Ramos (cell line): ENCODE data around the gene SNX27.

Source experiments
- in situ Hi-C: fragments of 300-500 bp; cut with MboI; formaldehyde crosslinking; loops from one replicate; pipeline ENCODE4 v1.14.3; 2022; ENCODE audit warnings: low sequenced_read_pairs; ENCODE audit not compliant: unreplicated experiment

The SNX27 gene

DNA sequence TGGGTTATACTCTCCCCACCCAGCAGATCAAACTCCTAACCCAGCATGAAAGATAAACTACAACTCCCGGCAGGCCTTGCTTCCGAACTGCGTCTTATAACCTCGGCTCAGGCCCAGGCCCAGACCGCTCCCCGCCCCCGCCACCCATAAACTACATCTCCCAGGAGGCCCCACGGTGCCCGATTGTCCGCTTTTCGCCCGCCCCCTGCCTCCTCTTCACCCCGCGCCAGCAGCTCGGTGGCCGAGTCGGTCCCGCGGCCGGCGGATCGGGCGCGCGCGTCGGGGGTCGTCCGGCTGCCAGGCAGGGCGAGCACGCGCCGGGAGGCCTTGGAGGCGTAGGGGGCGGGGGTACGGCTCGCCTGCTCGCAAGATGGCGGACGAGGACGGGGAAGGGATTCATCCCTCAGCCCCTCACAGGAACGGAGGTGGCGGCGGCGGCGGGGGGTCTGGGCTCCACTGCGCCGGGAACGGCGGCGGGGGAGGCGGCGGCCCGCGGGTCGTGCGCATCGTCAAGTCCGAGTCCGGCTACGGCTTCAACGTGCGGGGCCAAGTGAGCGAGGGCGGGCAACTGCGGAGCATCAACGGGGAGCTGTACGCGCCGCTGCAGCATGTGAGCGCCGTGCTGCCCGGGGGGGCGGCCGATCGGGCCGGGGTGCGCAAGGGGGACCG, at the start of gene SNX27:
TSS of gene SNX27 (plus strand) at position 219 of the 669 bp plus-strand sequence. CDS start at position 371, 152 bp downstream.
- in situ Hi-C loops, result no loop called here

GRCh38 chr1:151562661-151563060, 49.2 kb upstream of the SNX27 start:
- in situ Hi-C loops, result no loop called here

DNA sequence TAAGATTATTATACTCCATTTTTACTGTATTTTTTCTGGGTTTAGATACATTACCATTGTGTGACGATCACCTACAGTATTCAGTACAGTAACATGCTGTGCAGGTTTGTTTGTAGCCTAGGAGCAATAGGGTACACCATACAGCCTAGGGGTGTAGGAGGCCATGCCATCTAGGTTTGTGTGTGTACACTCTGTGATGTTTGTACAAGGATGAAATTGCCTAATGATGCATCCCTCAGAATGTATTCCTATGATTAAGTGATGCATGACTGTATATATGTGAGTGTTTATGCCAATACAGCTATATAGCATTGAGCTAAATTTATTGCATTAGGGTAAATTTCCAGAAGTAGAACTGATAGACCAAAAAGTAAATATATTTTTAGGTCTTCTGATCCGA, 48.5 kb upstream of the SNX27 start:
- in situ Hi-C loops, result no loop called here

- in situ Hi-C loops, result no loop called here
Measured at GRCh38 chr1:151565502-151566189, 46.2 kb upstream of the SNX27 start.

DNA sequence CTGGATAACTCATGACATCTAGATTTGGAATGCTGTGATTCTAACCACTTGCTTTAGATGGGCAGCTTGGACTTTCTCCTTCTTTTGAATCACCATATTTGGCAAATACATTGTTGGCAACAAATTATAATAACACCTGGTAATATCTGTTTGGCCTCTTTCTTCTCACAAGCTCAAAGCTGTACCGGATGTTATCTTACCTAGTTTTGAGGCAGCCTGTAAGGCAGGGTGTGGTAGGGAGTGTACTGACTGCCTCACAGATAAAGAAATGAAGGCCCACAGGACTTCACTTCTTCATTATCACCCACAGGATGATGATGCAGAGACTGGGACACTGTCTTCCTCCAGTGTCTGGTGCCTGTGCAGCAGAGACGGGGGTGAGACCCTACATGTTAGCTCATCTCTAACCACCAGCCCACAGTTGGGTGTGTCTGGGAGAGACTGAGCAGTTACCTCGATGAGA, 43.2 kb upstream of the SNX27 start:
- in situ Hi-C loops, result no loop called here

DNA sequence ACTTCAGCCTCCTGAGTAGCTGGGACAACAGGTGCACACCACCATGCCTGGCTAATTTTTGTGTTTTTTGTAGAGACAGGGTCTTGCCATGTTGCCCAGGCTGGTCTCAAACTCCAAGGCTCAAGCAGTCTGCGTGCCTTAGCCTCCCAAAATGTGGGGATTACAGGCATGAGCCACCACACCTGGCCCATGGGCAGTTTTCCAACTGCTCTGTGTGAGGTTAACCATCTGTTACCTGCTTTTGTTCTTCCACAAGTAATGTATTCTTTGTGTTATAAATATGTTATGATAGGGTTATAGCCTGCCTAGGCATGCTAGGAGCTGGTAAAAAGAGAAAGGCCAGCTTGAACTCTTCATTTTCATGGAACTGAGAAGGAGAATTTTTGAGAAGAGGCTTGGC, 41.0 kb upstream of the SNX27 start:
- in situ Hi-C loops, result no loop called here

GRCh38 chr1:151574575-151575529, 37.0 kb upstream of the SNX27 start:
- in situ Hi-C loops, result no loop called here

GRCh38 chr1:151577173-151577572, 34.7 kb upstream of the SNX27 start:
- in situ Hi-C loops, result no loop called here

DNA sequence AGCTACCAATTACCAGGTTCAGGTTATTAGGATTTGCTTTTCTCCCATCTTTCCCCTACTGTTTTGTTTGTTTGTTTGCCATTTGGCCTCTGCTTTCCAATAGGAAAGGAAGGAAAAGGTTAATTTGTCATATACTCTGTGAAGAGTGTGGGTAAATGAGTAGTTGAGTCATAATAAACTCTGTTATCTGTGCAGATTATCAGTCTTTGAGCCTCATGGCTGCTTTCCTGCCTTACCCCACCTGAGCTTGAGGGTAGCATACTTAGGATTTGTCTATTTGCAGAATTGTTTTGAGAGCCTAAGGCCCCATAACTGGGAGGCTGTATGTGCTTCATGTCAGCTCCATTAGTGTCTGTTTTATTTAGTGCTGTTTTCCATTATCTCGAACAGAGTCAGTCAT, 32.9 kb upstream of the SNX27 start:
- in situ Hi-C loops, result no loop called here

DNA sequence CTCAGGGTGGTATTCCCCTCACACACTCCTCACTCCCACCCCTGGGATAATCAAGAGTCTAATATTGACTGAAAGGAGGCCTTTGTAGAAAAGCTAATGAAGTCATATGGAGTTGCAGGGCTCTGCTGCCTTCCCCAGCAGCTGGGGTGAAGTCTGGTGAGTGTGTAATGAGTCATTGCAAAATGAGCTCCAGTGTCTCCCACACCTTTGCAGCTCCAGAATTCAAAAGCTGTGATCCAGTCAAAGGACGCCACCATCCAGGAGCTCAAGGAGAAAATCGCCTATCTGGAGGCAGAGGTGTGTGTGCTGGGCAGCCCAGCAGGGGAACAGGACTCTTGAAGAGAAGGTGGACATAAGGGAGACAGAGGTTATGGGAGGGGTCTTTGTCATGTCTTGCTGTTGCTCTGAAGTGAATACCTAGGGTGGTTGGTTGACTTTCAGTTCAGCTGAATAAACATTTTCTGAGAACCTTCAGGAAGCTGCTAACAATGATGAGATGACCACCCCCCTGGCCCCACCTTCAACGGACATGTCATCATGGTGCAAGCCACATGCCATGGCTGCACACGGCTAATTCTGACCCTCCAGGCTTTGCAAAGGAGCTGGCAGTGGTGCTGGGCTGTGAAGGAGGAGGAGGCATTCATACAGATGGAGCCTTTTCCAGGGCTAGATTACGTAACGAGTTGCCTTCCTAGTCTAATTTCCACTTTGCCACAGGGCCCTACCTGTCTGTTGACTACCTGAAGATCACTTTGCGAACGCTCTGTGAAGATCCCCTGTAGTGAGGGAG, 32.2 kb upstream of the SNX27 start:
- in situ Hi-C loops, result no loop called here

GRCh38 chr1:151581451-151581850, 30.4 kb upstream of the SNX27 start:
- in situ Hi-C loops, result no loop called here

GRCh38 chr1:151581921-151582320, 29.9 kb upstream of the SNX27 start:
- in situ Hi-C loops, result no loop called here

GRCh38 chr1:151583796-151584195, 28.1 kb upstream of the SNX27 start:
- in situ Hi-C loops, result no loop called here

DNA sequence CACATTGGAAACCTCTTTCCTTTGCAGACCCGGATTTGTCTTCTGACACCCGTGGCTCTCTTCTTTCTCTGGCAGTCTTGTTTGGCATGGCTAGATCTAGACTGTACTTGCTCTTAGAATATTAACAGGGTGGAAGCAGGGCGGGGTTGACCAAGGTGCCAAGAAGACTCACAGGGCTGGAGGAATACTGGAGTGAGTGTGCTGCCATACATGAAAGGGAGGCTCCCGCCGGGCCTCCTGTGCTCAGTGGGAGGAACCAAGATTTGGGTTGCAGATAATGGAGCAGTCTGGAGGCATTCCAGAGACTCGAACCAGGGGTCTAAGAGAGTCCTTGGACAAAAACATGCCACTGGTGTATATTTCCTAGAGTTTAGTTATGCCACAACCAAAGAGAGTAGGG, 27.6 kb upstream of the SNX27 start:
- in situ Hi-C loops, result no loop called here

GRCh38 chr1:151584780-151585179, 27.1 kb upstream of the SNX27 start:
- in situ Hi-C loops, result no loop called here

DNA sequence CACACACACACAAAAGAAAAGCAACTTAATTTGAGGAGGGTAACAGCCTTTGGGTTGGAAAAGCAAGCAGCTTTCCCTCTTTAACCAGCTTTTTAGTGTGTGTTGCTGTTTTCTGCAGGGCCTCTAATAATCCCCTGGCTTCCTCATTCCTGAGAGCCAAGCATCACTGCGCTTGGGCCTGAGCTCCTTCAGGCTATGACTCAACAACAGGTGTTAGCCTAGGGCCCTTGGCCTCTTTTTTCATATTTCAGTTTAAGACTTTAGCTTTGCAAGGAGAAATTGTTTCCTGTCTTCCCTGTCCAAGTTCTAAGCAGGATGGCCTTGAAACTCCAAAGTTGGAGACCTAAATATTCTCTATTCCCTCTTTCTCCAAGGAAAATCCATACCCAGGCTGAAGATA, 26.2 kb upstream of the SNX27 start:
- in situ Hi-C loops, result no loop called here

DNA sequence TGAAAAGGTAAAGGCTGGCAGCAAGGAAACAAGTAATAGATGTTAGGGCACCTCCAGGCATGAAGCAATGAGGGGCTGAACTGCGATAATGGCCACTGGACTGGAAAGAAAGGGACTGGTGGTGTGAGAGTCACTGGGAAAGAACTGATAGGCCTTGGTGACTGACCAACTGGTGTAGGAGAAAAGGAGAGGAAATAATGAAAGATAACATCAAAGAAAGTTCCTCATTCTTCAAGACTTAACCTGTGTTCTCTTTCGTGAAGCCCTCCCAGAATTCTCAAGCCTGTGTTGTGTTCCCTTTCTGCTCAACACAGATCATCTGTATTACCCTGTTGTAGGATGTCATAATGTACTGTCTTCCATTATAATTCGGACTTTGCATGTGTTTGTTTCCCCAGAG, 20.9 kb upstream of the SNX27 start:
- in situ Hi-C loops, result no loop called here

DNA sequence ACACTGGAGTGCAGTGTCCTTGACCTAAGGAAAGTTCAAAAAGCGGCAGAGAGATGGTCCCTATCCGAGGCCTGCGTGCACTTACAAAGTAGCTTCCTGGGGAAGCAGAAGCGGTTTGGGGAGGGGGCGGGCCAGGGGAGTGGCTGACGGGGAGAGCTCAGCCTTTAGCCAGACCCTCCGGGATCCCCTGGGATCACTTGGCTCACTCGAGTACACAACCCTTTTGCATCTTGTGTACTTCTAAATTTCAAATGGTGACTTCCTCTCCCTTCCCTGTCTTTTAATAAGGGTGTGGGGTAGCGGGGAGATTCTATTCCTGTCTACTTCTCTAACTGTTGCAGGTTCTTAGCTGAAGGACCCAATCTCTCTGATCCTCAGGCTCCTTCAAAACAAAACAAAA, 18.1 kb upstream of the SNX27 start:
- in situ Hi-C loops, result no loop called here

DNA sequence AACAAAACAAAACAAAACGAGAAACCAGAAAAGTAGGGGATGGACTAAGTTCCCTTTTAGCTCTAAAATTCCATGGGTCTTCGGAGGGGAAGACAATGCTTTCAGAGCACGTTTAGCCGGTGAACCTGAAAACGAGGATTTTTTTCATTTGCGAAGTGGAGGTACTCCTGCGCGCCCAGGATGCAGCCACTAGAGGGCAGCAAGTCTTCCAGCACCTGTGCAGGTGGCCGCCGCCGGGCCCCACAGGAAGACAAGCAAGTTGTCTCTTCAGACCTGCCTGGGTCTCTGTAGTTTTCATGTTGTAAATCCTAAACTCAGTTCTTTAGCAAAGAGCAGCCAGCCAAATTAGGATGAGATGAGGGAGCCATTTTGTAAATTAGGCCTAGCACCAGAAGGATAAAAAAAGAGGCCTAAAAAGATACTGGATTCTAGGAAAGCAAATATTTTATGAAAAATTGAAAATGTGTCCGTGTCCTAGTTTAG, 17.7 kb upstream of the SNX27 start:
- in situ Hi-C loops, result no loop called here
